Esophagus muscularis mucosa (tissue), 4 donors: ENCODE measurements around the gene SLC37A3. TPM values are rescaled to one million over a fixed set of nuclear protein-coding genes. Genes with fewer than 3 reads are reported as not detected.
A peak's percentile ranks its signal among the peaks of the same experiment; 100 is the strongest.

Experiments
- DNase-seq: peaks from one replicate; pipeline ENCODE4 v3.0.0-alpha.2; 2017; ENCODE audit errors: extremely low spot score
- H3K27ac ChIP-seq, 4 donors: fragments of 200-600 bp; sonication (generic); replicated peaks in 1 of 4; 1 replicate in 3 of 4; 2 replicates in 1 of 4; pipeline ENCODE4 v1.5.1; 2016 to 2019; ENCODE audit warnings: mild to moderate bottlenecking in 1 of 4
- H3K27me3 ChIP-seq, 4 donors: fragments of 200-600 bp; sonication (generic); one replicate each; pipeline versions ENCODE4 v1.5.1 to v1.6.0; 2016 to 2019
- H3K36me3 ChIP-seq, 4 donors: fragments of 200-600 bp; sonication (generic); one replicate each; pipeline ENCODE4 v1.5.1; 2016 to 2019
- H3K4me1 ChIP-seq, 4 donors: fragments of 200-600 bp; sonication (generic); one replicate each; pipeline ENCODE4 v1.5.1; 2016 to 2019
- H3K4me3 ChIP-seq, 4 donors: fragments of 200-600 bp; sonication (generic); 1 replicate in 2 of 4; 2 replicates in 2 of 4; pipeline ENCODE4 v1.5.1; 2016 to 2019; ENCODE audit warnings: mild to moderate bottlenecking in 4 of 4, moderate library complexity in 1 of 4
- H3K9me3 ChIP-seq, 4 donors: fragments of 200-600 bp; sonication (generic); 1 replicate in 3 of 4; 2 replicates in 1 of 4; pipeline ENCODE4 v1.5.1; 2016 to 2019
- CTCF ChIP-seq, 3 experiments: fragments of 200-600 bp in 2 of 3; fragments of 450-650 bp in 1 of 3; sonication (generic) in 2 of 3; IDR thresholded peaks; one replicate each; pipeline ENCODE4 v1.5.1; 2017 to 2019; ENCODE audit warnings: antibody characterized with exemption in 3 of 3, mild to moderate bottlenecking in 2 of 3, moderate library complexity in 1 of 3
- EP300 ChIP-seq: sonication (generic); formaldehyde crosslinking; IDR thresholded peaks from one replicate; pipeline ENCODE4 v1.6.1; 2017; ENCODE audit warnings: antibody characterized with exemption
- POLR2A ChIP-seq: fragments of 450-650 bp; IDR thresholded peaks from one replicate; pipeline ENCODE4 v1.6.1; 2017; ENCODE audit warnings: antibody characterized with exemption, moderate library complexity, mild to moderate bottlenecking, low read depth
- POLR2AphosphoS5 ChIP-seq, 2 donors: sonication (generic); formaldehyde crosslinking; IDR thresholded peaks; one replicate each; pipeline ENCODE4 v1.6.1; 2017; ENCODE audit warnings: antibody characterized with exemption in 2 of 2
- WGBS: methylation state at CpG from one replicate; pipeline ENCODE4 v1.1.5; 2018; 5-methylcytosine and 5-hydroxymethylcytosine counted together
- intact Hi-C: fragments of 100-400 bp; cut with DNase I; formaldehyde crosslinking; loops from one replicate; pipeline ENCODE4 v1.15.1; 2023
- total RNA-seq, 4 donors: library from RNA; depleted of rRNA; stranded (reverse); fragments of >200 nt; gene quantifications; one replicate each; pipeline versions ENCODE4 v1.1.0 to v1.2.1, GENCODE V29; 2016

Gene SLC37A3
- total RNA-seq, 4 donors from 2014 or later = 33.1 to 67.8 (median 49.0) TPM

GRCh38 chr7:140440593-140440992 is 42.3 kb upstream of the SLC37A3 start:
- no peak overlapping the region for H3K27ac ChIP-seq
- H3K9me3 ChIP-seq = no peaks in the 10 kb centered on the region
- no peaks in the 10 kb centered on the region for H3K36me3 ChIP-seq
- peaks cover 0 to under 1% (median 0%) of the 10 kb centered on the region in 4 donors for H3K4me1 ChIP-seq
- H3K27me3 ChIP-seq = no peaks in the 10 kb centered on the region
- no peak overlapping the region for H3K4me3 ChIP-seq
- no peak for DNase-seq
- intact Hi-C loops = no loop called here
- 100% methylated on average over 3 of the region's 3 CpGs for WGBS
- TF ChIP-seq EP300 (no peak), POLR2AphosphoS5 (IDR thresholded peaks at IDR 0.05) (no peak), POLR2A (no peak), CTCF (IDR thresholded peaks at IDR 0.05) (no peak)

- Histone ChIP-seq H3K27ac (no peak overlapping the region), H3K27me3 (no peaks in the 10 kb centered on the region), H3K9me3 (no peaks in the 10 kb centered on the region), H3K4me1 (peaks cover 0 to 6% (median 2%) of the 10 kb centered on the region in 4 donors), H3K4me3 (no peak overlapping the region), H3K36me3 (no peaks in the 10 kb centered on the region)
- no peak for TF ChIP-seq POLR2AphosphoS5 (IDR thresholded peaks at IDR 0.05)
- TF ChIP-seq EP300 = no peak
- no peak for TF ChIP-seq POLR2A
- WGBS = 80% methylated on average over 3 of the region's 3 CpGs
- DNase-seq = no peak
- intact Hi-C loops = no loop called here
Measured at GRCh38 chr7:140439359-140439758, 41.0 kb upstream of the SLC37A3 start.

GRCh38 chr7:140435252-140435895 is 37.0 kb upstream of the SLC37A3 start:
- Histone ChIP-seq H3K27ac (no peak overlapping the region), H3K4me1 (peaks cover 0 to 6% (median 2%) of the 10 kb centered on the region in 4 donors), H3K36me3 (no peaks in the 10 kb centered on the region), H3K4me3 (peak overlapping the region; percentile 26 to 40 (median 38)), H3K9me3 (no peaks in the 10 kb centered on the region), H3K27me3 (no peaks in the 10 kb centered on the region)
- DNase-seq = no peak
- WGBS = 56% methylated on average over 22 of the region's 51 CpGs
- no peak for TF ChIP-seq EP300
- TF ChIP-seq POLR2AphosphoS5 (IDR thresholded peaks at IDR 0.05) = no peak
- TF ChIP-seq POLR2A = no peak
- no peak for TF ChIP-seq CTCF (IDR thresholded peaks at IDR 0.05)
- intact Hi-C loops = no loop called here

DNA sequence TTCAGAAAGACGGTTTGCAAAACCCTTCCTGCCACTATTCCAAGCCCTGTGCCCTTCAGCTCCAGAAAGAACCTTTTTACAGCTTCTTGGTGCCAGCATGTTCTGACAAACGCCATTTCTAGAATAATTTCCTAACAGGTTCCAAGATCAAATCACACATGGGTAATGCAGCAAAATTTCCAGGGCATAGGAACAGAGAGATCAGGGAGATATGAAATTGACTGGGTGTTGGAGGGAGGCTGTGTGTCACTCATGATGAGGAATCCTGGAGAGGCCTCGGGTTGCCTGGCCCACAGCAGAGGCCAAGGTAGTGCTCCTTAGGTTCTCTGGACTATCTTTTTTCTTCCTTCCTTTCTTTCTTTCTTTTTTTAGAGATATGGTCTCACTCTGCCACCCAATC is 35.1 kb upstream of the SLC37A3 start:
- intact Hi-C loops = no loop called here
- 91% methylated on average over 3 of the region's 3 CpGs for WGBS
- DNase-seq = no peak
- no peaks in the 10 kb centered on the region for H3K27me3 ChIP-seq
- H3K27ac ChIP-seq = no peak overlapping the region
- H3K4me3 ChIP-seq = no peak overlapping the region
- H3K4me1 ChIP-seq = peaks cover 0 to 6% (median 2%) of the 10 kb centered on the region in 4 donors
- H3K36me3 ChIP-seq = no peaks in the 10 kb centered on the region
- no peaks in the 10 kb centered on the region for H3K9me3 ChIP-seq
- TF ChIP-seq POLR2AphosphoS5 (IDR thresholded peaks at IDR 0.05) (no peak), POLR2A (no peak), EP300 (no peak), CTCF (IDR thresholded peaks at IDR 0.05) (no peak)

GRCh38 chr7:140426130-140426529 is 27.8 kb upstream of the SLC37A3 start:
- 91% methylated on average over 6 of the region's 6 CpGs for WGBS
- no peaks in the 10 kb centered on the region for H3K9me3 ChIP-seq
- no peak overlapping the region for H3K27ac ChIP-seq
- DNase-seq = no peak
- TF ChIP-seq EP300 = no peak
- TF ChIP-seq POLR2A = no peak
- TF ChIP-seq CTCF (IDR thresholded peaks at IDR 0.05) = no peak
- TF ChIP-seq POLR2AphosphoS5 (IDR thresholded peaks at IDR 0.05) = no peak
- H3K27me3 ChIP-seq = no peaks in the 10 kb centered on the region
- no peaks in the 10 kb centered on the region for H3K4me1 ChIP-seq
- H3K4me3 ChIP-seq = no peak overlapping the region
- no peaks in the 10 kb centered on the region for H3K36me3 ChIP-seq
- intact Hi-C loops = no loop called here
